Osteoblast (primary cell): ENCODE measurements around the gene CSF1R. TPM values are rescaled to one million over a fixed set of nuclear protein-coding genes. Genes with fewer than 3 reads are reported as not detected.

Experiments used
- DNase-seq: peaks from one replicate; pipeline ENCODE4 v3.0.0; 2011; ENCODE audit warnings: low spot score, mixed read lengths; ENCODE audit not compliant: insufficient read length; ENCODE audit errors: missing footprints
- H2AFZ ChIP-seq: 2 replicates; pipeline ENCODE4 v1.6.0; 2011; ENCODE audit warnings: mild to moderate bottlenecking, low read length
- H3K27ac ChIP-seq: 2 replicates; pipeline ENCODE4 v1.5.1; 2011; ENCODE audit warnings: mild to moderate bottlenecking, low read depth, low read length, moderate library complexity
- H3K27me3 ChIP-seq: 2 replicates; pipeline ENCODE4 v1.6.0; 2012; ENCODE audit warnings: mild to moderate bottlenecking, control low read depth, inconsistent platforms, low read length, moderate library complexity; ENCODE audit not compliant: insufficient read depth
- H3K36me3 ChIP-seq: 2 replicates; pipeline ENCODE4 v1.5.1; 2011; ENCODE audit warnings: mild to moderate bottlenecking, low read length, control low read depth, moderate library complexity; ENCODE audit not compliant: insufficient read depth
- H3K4me1 ChIP-seq: 2 replicates; pipeline ENCODE4 v1.5.1; 2011; ENCODE audit warnings: mild to moderate bottlenecking, low read length, control low read depth, moderate library complexity; ENCODE audit not compliant: insufficient read depth
- H3K4me2 ChIP-seq: 2 replicates; pipeline ENCODE4 v1.6.0; 2011; ENCODE audit warnings: mild to moderate bottlenecking, low read length; ENCODE audit not compliant: insufficient read depth
- H3K4me3 ChIP-seq: fragments of 200-600 bp; sonication (generic); 3 replicates; pipeline ENCODE4 v1.5.1; 2012; ENCODE audit warnings: mild to moderate bottlenecking, low read length, inconsistent platforms; ENCODE audit not compliant: insufficient read depth
- H3K79me2 ChIP-seq: 2 replicates; pipeline ENCODE4 v1.6.0; 2012; ENCODE audit warnings: mild to moderate bottlenecking, low read length, control low read depth, inconsistent platforms; ENCODE audit not compliant: insufficient read depth
- H3K9me3 ChIP-seq: 2 replicates; pipeline ENCODE4 v1.5.1; 2011; ENCODE audit warnings: low read depth, low read length, control low read depth
- H4K20me1 ChIP-seq: 2 replicates; pipeline ENCODE4 v1.6.0; 2012; ENCODE audit warnings: mild to moderate bottlenecking, low read length, control low read depth; ENCODE audit not compliant: insufficient read depth
- total RNA-seq: library from RNA; depleted of rRNA; stranded (reverse); fragments of >200 nt; gene quantifications from 2 replicates; pipeline ENCODE4 v1.2.3, GENCODE V29; 2012
- TF ChIP-seq, protein P1 (sequence below): IDR thresholded peaks from 2 replicates; pipeline ENCODE4 v1.5.1; 2011; ENCODE audit warnings: mild to moderate bottlenecking, low read depth, low read length, moderate library complexity; ENCODE audit errors: extremely low read depth

Gene CSF1R
- total RNA-seq, 1 donor = 0.36 TPM

DNA sequence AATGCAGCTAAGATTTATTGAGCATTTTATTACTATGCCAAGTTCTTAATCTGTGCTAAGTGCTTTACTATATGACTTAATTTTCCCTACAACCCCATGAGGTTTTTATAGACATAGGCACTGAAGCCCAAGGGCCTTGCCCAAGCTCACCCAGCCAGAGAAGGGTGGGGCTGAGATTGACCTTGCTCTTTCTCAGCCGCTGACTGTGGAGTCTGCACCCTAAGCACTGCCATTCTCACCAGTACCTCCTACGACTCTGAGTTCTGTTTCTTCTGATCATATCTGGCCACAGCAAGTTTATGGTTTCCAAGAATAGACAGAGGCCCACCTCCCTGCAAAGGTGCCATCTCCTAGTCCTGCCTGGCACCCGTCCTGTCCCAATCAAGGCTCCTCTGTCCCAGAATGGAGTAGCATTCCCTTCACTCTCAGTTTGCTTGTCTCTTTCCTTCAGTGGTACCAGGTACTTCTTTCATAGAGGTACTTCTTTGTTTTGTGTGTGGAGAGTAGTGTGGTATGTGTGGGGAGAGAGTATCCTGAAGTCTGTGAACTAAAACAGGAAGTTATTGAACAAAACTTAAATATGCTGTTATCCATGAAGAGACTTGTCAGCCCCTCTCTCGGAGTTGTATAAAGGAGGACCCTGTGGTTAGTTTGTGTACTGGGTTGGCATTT, 42.6 kb downstream of the CSF1R start:
- Histone ChIP-seq H3K79me2 (peaks cover 56% of the 10 kb centered on the region), H4K20me1 (no peaks in the 10 kb centered on the region), H3K4me3 (no peak overlapping the region), H3K4me1 (peaks cover 28% of the 10 kb centered on the region), H3K27ac (peak overlapping the region; percentile 71), H2AFZ (no peak overlapping the region), H3K4me2 (peak overlapping the region; percentile 42), H3K9me3 (no peaks in the 10 kb centered on the region), H3K36me3 (peaks cover 85% of the 10 kb centered on the region), H3K27me3 (no peaks in the 10 kb centered on the region)
- DNase-seq = peak; percentile 44
- TF ChIP-seq, protein P1, sequence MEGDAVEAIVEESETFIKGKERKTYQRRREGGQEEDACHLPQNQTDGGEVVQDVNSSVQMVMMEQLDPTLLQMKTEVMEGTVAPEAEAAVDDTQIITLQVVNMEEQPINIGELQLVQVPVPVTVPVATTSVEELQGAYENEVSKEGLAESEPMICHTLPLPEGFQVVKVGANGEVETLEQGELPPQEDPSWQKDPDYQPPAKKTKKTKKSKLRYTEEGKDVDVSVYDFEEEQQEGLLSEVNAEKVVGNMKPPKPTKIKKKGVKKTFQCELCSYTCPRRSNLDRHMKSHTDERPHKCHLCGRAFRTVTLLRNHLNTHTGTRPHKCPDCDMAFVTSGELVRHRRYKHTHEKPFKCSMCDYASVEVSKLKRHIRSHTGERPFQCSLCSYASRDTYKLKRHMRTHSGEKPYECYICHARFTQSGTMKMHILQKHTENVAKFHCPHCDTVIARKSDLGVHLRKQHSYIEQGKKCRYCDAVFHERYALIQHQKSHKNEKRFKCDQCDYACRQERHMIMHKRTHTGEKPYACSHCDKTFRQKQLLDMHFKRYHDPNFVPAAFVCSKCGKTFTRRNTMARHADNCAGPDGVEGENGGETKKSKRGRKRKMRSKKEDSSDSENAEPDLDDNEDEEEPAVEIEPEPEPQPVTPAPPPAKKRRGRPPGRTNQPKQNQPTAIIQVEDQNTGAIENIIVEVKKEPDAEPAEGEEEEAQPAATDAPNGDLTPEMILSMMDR = no peak

DNA sequence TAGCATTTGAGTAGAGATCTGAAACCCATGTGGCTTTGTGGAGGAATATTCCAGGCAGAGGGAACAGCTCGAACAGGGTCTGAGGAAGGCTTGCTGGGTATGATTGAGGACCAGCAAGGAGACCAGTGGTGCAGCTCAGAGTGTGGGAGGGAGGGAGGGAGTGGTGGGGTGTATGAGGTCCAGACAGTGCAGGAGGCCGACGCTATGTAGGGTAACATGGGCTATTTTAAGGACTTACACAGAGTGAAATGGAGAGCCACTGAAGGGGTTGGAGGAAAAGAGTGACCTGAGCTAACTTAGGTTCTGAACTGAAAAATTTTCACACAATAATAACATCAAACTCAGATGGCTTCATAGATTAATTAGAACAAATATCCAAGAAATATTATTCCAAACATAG, 43.9 kb downstream of the CSF1R start:
- H3K4me2 ChIP-seq = no peak overlapping the region
- peaks cover 85% of the 10 kb centered on the region for H3K36me3 ChIP-seq
- no peak overlapping the region for H2AFZ ChIP-seq
- peaks cover 32% of the 10 kb centered on the region for H3K4me1 ChIP-seq
- TF ChIP-seq, protein P1 = no peak
- DNase-seq = no peak
- H4K20me1 ChIP-seq = no peaks in the 10 kb centered on the region
- no peak overlapping the region for H3K4me3 ChIP-seq
- no peaks in the 10 kb centered on the region for H3K27me3 ChIP-seq
- peaks cover 63% of the 10 kb centered on the region for H3K79me2 ChIP-seq
- H3K27ac ChIP-seq = peak overlapping the region; percentile 19
- no peaks in the 10 kb centered on the region for H3K9me3 ChIP-seq

DNA sequence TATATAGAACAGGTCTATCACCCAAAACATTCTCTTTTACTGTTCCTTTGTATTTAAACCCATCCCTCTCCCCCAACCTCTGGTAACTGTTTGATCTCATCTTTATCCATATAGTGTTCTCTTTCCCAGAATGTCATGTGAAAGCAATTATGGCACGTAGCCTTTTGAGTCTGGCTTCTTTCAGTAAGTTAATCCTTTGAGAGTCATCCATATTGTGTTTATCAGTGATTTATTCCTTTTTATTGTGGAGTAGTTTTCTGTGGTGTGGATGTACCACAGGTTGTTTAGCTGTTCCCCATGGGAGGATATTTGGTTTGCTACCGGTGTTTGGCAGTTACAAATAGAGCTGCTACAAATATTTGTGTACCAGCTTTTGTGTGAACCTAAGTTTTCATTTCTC, 47.8 kb downstream of the CSF1R start:
- Histone ChIP-seq H3K4me1 (peaks cover 46% of the 10 kb centered on the region), H3K27ac (peak overlapping the region; percentile 20), H3K4me2 (no peak overlapping the region), H2AFZ (no peak overlapping the region), H3K36me3 (peaks cover 87% of the 10 kb centered on the region), H3K4me3 (no peak overlapping the region), H3K27me3 (no peaks in the 10 kb centered on the region), H3K79me2 (peaks cover 53% of the 10 kb centered on the region), H4K20me1 (no peaks in the 10 kb centered on the region), H3K9me3 (no peaks in the 10 kb centered on the region)
- TF ChIP-seq, protein P1 = no peak
- DNase-seq = no peak

DNA sequence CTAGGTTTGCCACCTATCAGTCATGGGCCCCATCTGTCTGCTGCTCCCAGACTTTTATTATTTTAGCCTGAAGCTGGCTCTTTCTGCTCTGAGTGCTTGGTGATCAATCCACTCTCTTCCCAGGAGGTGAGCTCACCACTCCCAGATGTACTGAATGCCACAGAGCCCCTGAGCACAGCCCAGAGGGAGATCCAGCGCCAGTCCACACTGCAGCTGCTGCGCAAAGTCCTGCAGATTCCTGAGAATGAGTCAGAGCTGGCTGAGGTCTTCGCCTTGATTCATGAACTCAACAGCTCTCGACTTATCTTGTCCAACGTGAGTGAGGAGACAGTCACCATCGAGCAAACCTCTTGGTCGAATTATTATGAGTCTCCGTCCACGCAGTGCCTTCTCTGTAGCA, 49.8 kb downstream of the CSF1R start:
- peaks cover 87% of the 10 kb centered on the region for H3K36me3 ChIP-seq
- H3K79me2 ChIP-seq = peaks cover 43% of the 10 kb centered on the region
- no peaks in the 10 kb centered on the region for H4K20me1 ChIP-seq
- no peak overlapping the region for H3K4me3 ChIP-seq
- H3K27me3 ChIP-seq = no peaks in the 10 kb centered on the region
- peak overlapping the region; percentile 44 for H3K4me2 ChIP-seq
- peaks cover 37% of the 10 kb centered on the region for H3K4me1 ChIP-seq
- DNase-seq = peak; percentile 92
- H2AFZ ChIP-seq = no peak overlapping the region
- peak overlapping the region; percentile 67 for H3K27ac ChIP-seq
- no peaks in the 10 kb centered on the region for H3K9me3 ChIP-seq
- TF ChIP-seq, protein P1 = no peak
